ENCODE results near the gene TBC1D10A.

DNA sequence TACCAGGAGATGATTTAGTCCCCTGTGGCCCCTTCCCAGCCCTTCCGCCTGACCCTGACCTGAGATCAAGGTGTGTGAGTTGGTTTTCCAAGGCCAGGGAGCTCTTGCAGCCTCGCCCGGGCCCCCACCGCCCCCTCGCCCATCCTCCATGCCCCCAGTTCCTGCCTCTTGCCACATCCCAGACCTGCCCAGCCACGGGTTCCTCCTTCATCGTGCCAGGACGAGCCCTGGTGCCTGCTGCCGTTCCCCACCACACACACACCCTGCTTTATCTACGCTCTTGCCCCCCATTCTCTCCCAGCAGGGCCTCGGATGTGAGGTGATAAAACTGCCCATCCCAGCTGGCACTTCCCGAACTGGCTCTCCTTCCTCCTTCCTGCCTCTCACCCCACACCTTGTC lies 78.8 kb downstream of the TBC1D10A start:
- TF ChIP-seq EP300 (IDR thresholded peaks at IDR 0.05), result no peak
- TF ChIP-seq, protein P1, sequence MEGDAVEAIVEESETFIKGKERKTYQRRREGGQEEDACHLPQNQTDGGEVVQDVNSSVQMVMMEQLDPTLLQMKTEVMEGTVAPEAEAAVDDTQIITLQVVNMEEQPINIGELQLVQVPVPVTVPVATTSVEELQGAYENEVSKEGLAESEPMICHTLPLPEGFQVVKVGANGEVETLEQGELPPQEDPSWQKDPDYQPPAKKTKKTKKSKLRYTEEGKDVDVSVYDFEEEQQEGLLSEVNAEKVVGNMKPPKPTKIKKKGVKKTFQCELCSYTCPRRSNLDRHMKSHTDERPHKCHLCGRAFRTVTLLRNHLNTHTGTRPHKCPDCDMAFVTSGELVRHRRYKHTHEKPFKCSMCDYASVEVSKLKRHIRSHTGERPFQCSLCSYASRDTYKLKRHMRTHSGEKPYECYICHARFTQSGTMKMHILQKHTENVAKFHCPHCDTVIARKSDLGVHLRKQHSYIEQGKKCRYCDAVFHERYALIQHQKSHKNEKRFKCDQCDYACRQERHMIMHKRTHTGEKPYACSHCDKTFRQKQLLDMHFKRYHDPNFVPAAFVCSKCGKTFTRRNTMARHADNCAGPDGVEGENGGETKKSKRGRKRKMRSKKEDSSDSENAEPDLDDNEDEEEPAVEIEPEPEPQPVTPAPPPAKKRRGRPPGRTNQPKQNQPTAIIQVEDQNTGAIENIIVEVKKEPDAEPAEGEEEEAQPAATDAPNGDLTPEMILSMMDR (IDR thresholded peaks at IDR 0.05), result no peak
- no peak for TF ChIP-seq POLR2AphosphoS5 (IDR thresholded peaks at IDR 0.05)
- no peak for TF ChIP-seq POLR2A (IDR thresholded peaks at IDR 0.05)
